Chondrocyte (in vitro differentiated cells): Measurements from ENCODE around the gene ANKH. TPM values are rescaled to one million over a fixed set of nuclear protein-coding genes. Genes with fewer than 3 reads are reported as not detected.
A peak's percentile ranks its signal among the peaks of the same experiment; 100 is the strongest.

Source experiments
- DNase-seq: peaks from one replicate; pipeline ENCODE4 v3.0.0; 2021; ENCODE audit warnings: mixed read lengths, low spot score
- H3K27ac Mint-ChIP-seq: one replicate; pipeline ENCODE4 v1.8.0; 2021; ENCODE audit warnings: mild to moderate bottlenecking, moderate library complexity, mixed read lengths; ENCODE audit not compliant: unreplicated experiment
- H3K27me3 Mint-ChIP-seq: 2 replicates; pipeline ENCODE4 v1.8.0; 2021; ENCODE audit warnings: low read depth, mixed read lengths
- H3K36me3 Mint-ChIP-seq: 2 replicates; pipeline ENCODE4 v1.8.0; 2021; ENCODE audit warnings: low read depth, mixed read lengths
- H3K4me1 Mint-ChIP-seq: 2 replicates; pipeline ENCODE4 v1.8.0; 2021; ENCODE audit warnings: low read depth, mild to moderate bottlenecking, mixed read lengths
- H3K4me3 Mint-ChIP-seq: one replicate; pipeline ENCODE4 v1.8.0; 2021; ENCODE audit warnings: mild to moderate bottlenecking, moderate library complexity, mixed read lengths; ENCODE audit not compliant: unreplicated experiment
- H3K9me3 Mint-ChIP-seq: 2 replicates; pipeline ENCODE4 v1.8.0; 2021; ENCODE audit warnings: low read depth, mixed read lengths
- total RNA-seq: library from RNA; stranded (reverse); gene quantifications from 3 replicates; pipeline ENCODE4 v1.2.1, GENCODE V29; 2021
- TF ChIP-seq, protein P1 (sequence below): fragments of 200-600 bp; sonication (generic); IDR thresholded peaks from 2 replicates; pipeline ENCODE4 v1.5.0; 2021; ENCODE audit warnings: antibody characterized with exemption, mild to moderate bottlenecking, moderate library complexity

The ANKH gene
- total RNA-seq, 1 donor from 2014 or later: 114 TPM

- no peak for DNase-seq
- no peaks in the 10 kb centered on the region for H3K27me3 Mint-ChIP-seq
- H3K36me3 Mint-ChIP-seq: peaks cover 9% of the 10 kb centered on the region
- H3K4me1 Mint-ChIP-seq: peaks cover 62% of the 10 kb centered on the region
- no peak overlapping the region for H3K4me3 Mint-ChIP-seq
- TF ChIP-seq, protein P1, sequence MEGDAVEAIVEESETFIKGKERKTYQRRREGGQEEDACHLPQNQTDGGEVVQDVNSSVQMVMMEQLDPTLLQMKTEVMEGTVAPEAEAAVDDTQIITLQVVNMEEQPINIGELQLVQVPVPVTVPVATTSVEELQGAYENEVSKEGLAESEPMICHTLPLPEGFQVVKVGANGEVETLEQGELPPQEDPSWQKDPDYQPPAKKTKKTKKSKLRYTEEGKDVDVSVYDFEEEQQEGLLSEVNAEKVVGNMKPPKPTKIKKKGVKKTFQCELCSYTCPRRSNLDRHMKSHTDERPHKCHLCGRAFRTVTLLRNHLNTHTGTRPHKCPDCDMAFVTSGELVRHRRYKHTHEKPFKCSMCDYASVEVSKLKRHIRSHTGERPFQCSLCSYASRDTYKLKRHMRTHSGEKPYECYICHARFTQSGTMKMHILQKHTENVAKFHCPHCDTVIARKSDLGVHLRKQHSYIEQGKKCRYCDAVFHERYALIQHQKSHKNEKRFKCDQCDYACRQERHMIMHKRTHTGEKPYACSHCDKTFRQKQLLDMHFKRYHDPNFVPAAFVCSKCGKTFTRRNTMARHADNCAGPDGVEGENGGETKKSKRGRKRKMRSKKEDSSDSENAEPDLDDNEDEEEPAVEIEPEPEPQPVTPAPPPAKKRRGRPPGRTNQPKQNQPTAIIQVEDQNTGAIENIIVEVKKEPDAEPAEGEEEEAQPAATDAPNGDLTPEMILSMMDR: no peak
- H3K9me3 Mint-ChIP-seq: peaks cover 3% of the 10 kb centered on the region
- no peak overlapping the region for H3K27ac Mint-ChIP-seq
These were observed 92.8 kb downstream of the ANKH start for GRCh38 chr5:14778792-14779070.

DNA sequence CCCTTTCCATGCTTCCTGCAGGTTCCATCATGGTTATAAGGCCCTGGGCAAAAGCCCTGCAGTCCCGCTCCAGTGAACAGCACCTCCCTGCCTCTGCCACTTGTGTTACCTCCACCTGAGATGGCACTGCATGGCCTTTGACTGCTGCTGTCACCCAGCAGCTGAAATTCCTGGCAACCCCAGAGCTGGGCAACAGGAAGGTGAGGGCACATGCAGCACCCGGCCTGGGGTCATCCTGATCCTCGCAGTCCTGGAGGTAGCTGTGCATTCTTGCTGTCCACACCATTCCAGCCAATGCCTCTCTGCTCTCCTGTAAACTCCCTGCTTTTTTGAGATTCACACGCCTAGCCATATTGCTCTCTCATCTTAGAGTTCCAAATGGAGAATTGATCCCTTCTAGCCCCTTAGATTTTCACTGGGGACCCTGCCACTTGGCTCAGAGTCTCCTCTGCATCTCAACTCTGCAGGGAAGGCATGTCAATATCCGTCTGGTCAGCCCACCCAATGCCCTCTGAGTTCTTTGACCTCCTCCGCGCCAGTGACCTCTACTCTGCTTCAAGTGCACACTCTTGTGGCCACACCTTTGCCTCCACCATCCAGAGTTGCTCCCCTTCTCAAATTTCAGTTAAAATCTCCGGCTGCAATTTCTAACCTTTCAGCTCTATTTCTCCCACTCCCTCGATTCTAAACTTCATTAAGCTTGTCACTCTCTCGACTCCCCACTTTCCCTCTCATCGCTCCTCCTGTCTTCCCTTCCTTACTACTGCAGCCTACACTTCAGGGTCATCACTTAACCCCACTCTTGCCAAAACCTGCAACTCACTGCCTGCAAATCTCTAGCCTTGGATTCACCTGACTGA is 93.4 kb downstream of the ANKH start:
- Mint-ChIP-seq H3K27ac (no peak overlapping the region), H3K4me1 (peaks cover 62% of the 10 kb centered on the region), H3K36me3 (peaks cover 8% of the 10 kb centered on the region), H3K4me3 (no peak overlapping the region), H3K27me3 (no peaks in the 10 kb centered on the region), H3K9me3 (no peaks in the 10 kb centered on the region)
- TF ChIP-seq, protein P1: no peak
- no peak for DNase-seq

- H3K27me3 Mint-ChIP-seq: no peaks in the 10 kb centered on the region
- TF ChIP-seq, protein P1: no peak
- peaks cover 62% of the 10 kb centered on the region for H3K4me1 Mint-ChIP-seq
- no peak overlapping the region for H3K4me3 Mint-ChIP-seq
- peaks cover 6% of the 10 kb centered on the region for H3K36me3 Mint-ChIP-seq
- no peak for DNase-seq
- H3K27ac Mint-ChIP-seq: no peak overlapping the region
- H3K9me3 Mint-ChIP-seq: no peaks in the 10 kb centered on the region
These were observed 94.4 kb downstream of the ANKH start for GRCh38 chr5:14777187-14777586.

GRCh38 chr5:14776602-14777001 is 95.0 kb downstream of the ANKH start:
- no peaks in the 10 kb centered on the region for H3K27me3 Mint-ChIP-seq
- TF ChIP-seq, protein P1: no peak
- H3K4me1 Mint-ChIP-seq: peaks cover 61% of the 10 kb centered on the region
- H3K4me3 Mint-ChIP-seq: no peak overlapping the region
- no peak for DNase-seq
- peak overlapping the region; percentile 24 for H3K27ac Mint-ChIP-seq
- peaks cover 6% of the 10 kb centered on the region for H3K36me3 Mint-ChIP-seq
- no peaks in the 10 kb centered on the region for H3K9me3 Mint-ChIP-seq

GRCh38 chr5:14775857-14776256 is 95.7 kb downstream of the ANKH start:
- Mint-ChIP-seq H3K27ac (peak overlapping the region; percentile 81), H3K4me3 (no peak overlapping the region), H3K27me3 (no peaks in the 10 kb centered on the region), H3K9me3 (no peaks in the 10 kb centered on the region), H3K4me1 (peaks cover 56% of the 10 kb centered on the region), H3K36me3 (peaks cover 6% of the 10 kb centered on the region)
- TF ChIP-seq, protein P1: no peak
- DNase-seq: no peak
